ENCODE measurements around the gene MRPL48.

DNA sequence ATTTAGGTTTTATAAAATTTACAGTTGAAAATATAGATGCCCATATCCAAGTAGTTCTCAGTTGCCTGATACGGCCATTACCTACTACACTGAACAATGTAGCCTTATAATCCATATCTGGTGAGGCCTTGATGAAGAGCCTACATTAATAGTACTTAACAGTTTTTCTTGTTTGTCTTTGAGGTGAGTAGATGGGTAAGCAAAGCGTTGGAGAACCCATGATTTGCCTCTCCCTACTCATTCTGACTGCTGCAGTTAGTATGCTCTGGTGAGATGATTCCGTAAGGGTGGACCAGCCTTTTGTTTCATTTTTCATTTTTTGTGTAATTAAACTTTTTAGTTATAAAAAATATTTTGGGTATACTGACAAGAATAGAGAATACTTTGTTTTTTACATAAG lies 100.6 kb downstream of the MRPL48 start:
- TF ChIP-seq POLR2A (IDR thresholded peaks at IDR 0.05; ENCODE audit: low read length): no peak
- TF ChIP-seq GATA1 (IDR thresholded peaks at IDR 0.05; ENCODE audit: low read depth, low read length): no peak

All from erythroblast (primary cell).